ENCODE results near the gene GNG13.

GRCh38 chr16:775236-775796, 25.2 kb downstream of the GNG13 start:
- TF ChIP-seq, protein P1, sequence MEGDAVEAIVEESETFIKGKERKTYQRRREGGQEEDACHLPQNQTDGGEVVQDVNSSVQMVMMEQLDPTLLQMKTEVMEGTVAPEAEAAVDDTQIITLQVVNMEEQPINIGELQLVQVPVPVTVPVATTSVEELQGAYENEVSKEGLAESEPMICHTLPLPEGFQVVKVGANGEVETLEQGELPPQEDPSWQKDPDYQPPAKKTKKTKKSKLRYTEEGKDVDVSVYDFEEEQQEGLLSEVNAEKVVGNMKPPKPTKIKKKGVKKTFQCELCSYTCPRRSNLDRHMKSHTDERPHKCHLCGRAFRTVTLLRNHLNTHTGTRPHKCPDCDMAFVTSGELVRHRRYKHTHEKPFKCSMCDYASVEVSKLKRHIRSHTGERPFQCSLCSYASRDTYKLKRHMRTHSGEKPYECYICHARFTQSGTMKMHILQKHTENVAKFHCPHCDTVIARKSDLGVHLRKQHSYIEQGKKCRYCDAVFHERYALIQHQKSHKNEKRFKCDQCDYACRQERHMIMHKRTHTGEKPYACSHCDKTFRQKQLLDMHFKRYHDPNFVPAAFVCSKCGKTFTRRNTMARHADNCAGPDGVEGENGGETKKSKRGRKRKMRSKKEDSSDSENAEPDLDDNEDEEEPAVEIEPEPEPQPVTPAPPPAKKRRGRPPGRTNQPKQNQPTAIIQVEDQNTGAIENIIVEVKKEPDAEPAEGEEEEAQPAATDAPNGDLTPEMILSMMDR (IDR thresholded peaks at IDR 0.05): no peak
- no peak for TF ChIP-seq POLR2AphosphoS5 (IDR thresholded peaks at IDR 0.05)
- TF ChIP-seq POLR2A (IDR thresholded peaks at IDR 0.05): no peak
- no peak for TF ChIP-seq EP300 (IDR thresholded peaks at IDR 0.05)

Data from gastroesophageal sphincter (tissue), 3 donors.